Endothelial cell of umbilical vein (primary cell): ENCODE data around the gene RAN. TPM values are rescaled to one million over a fixed set of nuclear protein-coding genes. Genes with fewer than 3 reads are reported as not detected.

Experiments
- BruUV-seq: library from RNA; stranded (reverse); fragments of 400-500 nt; replicated peaks from 2 replicates; lab custom pipeline; 2021; lab: Mats Ljungman, UMichigan
- CTCF ChIA-PET: fragments of 300-600, 350-600 bp; sonication (Branson Sonifier 250); formaldehyde crosslinking; loops from one replicate; lab custom pipeline; 2021; ENCODE audit warnings: antibody characterized with exemption, inconsistent platforms; lab: Charles Lee
- POLR2A ChIA-PET: fragments of 300-600, 350-600 bp; sonication (Branson Sonifier 250); formaldehyde crosslinking; loops from one replicate; lab custom pipeline; 2021; ENCODE audit warnings: antibody characterized with exemption, inconsistent platforms; lab: Charles Lee
- DNase-seq: peaks from one replicate; pipeline ENCODE4 v3.0.0-alpha.2; 2011; ENCODE audit warnings: low read depth, low spot score
- FAIRE-seq: peaks from 2 replicates; lab custom pipeline; 2011; peaks lifted over from hg19 to GRCh38; lab: Jason Lieb, UNC
- H2AFZ ChIP-seq: 2 replicates; pipeline ENCODE4 v1.6.0; 2012; ENCODE audit warnings: low read depth, low read length, control low read depth, inconsistent platforms
- H3K27ac ChIP-seq: 2 replicates; pipeline ENCODE4 v1.5.1; 2011; ENCODE audit warnings: low read depth, mild to moderate bottlenecking, control low read depth, low read length, moderate library complexity; ENCODE audit not compliant: insufficient read depth
- H3K27me3 ChIP-seq, 2 experiments: 2 replicates each; pipeline versions ENCODE4 v1.6.0 to v1.6.1; 2011; ENCODE audit warnings: low read length in 2 of 2, mixed read lengths in 1 of 2; ENCODE audit not compliant: control insufficient read depth in 2 of 2, insufficient read depth in 2 of 2
- H3K36me3 ChIP-seq, 2 experiments: 2 replicates in 1 of 2; 3 replicates in 1 of 2; pipeline ENCODE4 v1.5.1; 2011; ENCODE audit warnings: low read length in 2 of 2, mild to moderate bottlenecking in 1 of 2, moderate library complexity in 1 of 2; ENCODE audit not compliant: control insufficient read depth in 2 of 2, insufficient read depth in 2 of 2; ENCODE audit errors: extremely low read depth in 1 of 2
- H3K4me1 ChIP-seq: 3 replicates; pipeline ENCODE4 v1.5.1; 2011; ENCODE audit warnings: mild to moderate bottlenecking, low read length; ENCODE audit not compliant: control insufficient read depth, insufficient read depth; ENCODE audit errors: extremely low read depth
- H3K4me2 ChIP-seq: 2 replicates; pipeline ENCODE4 v1.6.1; 2011; ENCODE audit warnings: low read length, control low read depth, mixed read lengths; ENCODE audit not compliant: insufficient read depth
- H3K4me3 ChIP-seq, 3 experiments: fragments of 200-600 bp in 1 of 3; sonication (generic), shearing (Covaris generic) in 1 of 3; replicated peaks in 1 of 3; 2 replicates each; pipeline ENCODE4 v1.5.1; 2011 to 2016; ENCODE audit warnings: control low read depth in 3 of 3, low read length in 3 of 3, mild to moderate bottlenecking in 2 of 3, inconsistent platforms in 1 of 3, low read depth in 1 of 3, moderate library complexity in 1 of 3; ENCODE audit not compliant: insufficient read depth in 1 of 3
- H3K79me2 ChIP-seq: 2 replicates; pipeline ENCODE4 v1.6.0; 2012; ENCODE audit warnings: low read length, inconsistent platforms; ENCODE audit not compliant: control insufficient read depth, insufficient read depth
- H3K9ac ChIP-seq: replicated peaks from 2 replicates; pipeline ENCODE3; 2011; ENCODE audit warnings: low read length, control low read depth; ENCODE audit not compliant: insufficient read depth; ENCODE audit errors: extremely low read depth
- H3K9me1 ChIP-seq: replicated peaks from 3 replicates; pipeline ENCODE4 v1.6.0; 2011; ENCODE audit warnings: mild to moderate bottlenecking, low read length; ENCODE audit not compliant: control insufficient read depth, insufficient read depth; ENCODE audit errors: extremely low read depth
- H3K9me3 ChIP-seq: replicated peaks from 2 replicates; pipeline ENCODE4 v1.5.1; 2012; ENCODE audit warnings: low read length, inconsistent platforms; ENCODE audit not compliant: control insufficient read depth, insufficient read depth
- H4K20me1 ChIP-seq: replicated peaks from 2 replicates; pipeline ENCODE3; 2011; ENCODE audit warnings: mild to moderate bottlenecking, low read length; ENCODE audit not compliant: control insufficient read depth, insufficient read depth; ENCODE audit errors: extremely low read depth
- CTCF ChIP-seq, 2 donors: IDR thresholded peaks; 1 replicate in 1 of 2; 2 replicates in 1 of 2; pipeline ENCODE4 v1.5.1; 2011; ENCODE audit warnings: low read length in 2 of 2, mild to moderate bottlenecking in 2 of 2, moderate library complexity in 2 of 2, control low read depth in 1 of 2, inconsistent platforms in 1 of 2, low read depth in 1 of 2; ENCODE audit not compliant: insufficient read depth in 1 of 2; ENCODE audit errors: extremely low read depth in 1 of 2
- EZH2 ChIP-seq: IDR thresholded peaks from 2 replicates; pipeline ENCODE4 v1.6.1; 2012; ENCODE audit warnings: borderline replicate concordance, low read depth, mild to moderate bottlenecking, moderate library complexity, low read length, inconsistent platforms; ENCODE audit not compliant: severe bottlenecking
- FOS ChIP-seq: IDR thresholded peaks from 2 replicates; pipeline ENCODE4 v1.6.1; 2011; ENCODE audit warnings: mild to moderate bottlenecking, low read length, moderate library complexity, borderline replicate concordance; ENCODE audit not compliant: insufficient read depth
- GATA2 ChIP-seq: IDR thresholded peaks from 2 replicates; pipeline ENCODE4 v1.7.0; 2011; ENCODE audit warnings: low read depth, mild to moderate bottlenecking, moderate library complexity, mixed read lengths, low read length; ENCODE audit not compliant: insufficient read length, insufficient read depth
- JUN ChIP-seq: IDR thresholded peaks from 2 replicates; pipeline ENCODE4 v1.6.1; 2011; ENCODE audit warnings: borderline replicate concordance, low read depth; ENCODE audit not compliant: insufficient read length, insufficient read depth
- MAX ChIP-seq: IDR thresholded peaks from 2 replicates; pipeline ENCODE4 v1.6.1; 2011; ENCODE audit not compliant: insufficient read depth, insufficient read length
- MYC ChIP-seq: IDR thresholded peaks from one replicate; pipeline ENCODE4 v1.6.1; 2011; ENCODE audit warnings: mild to moderate bottlenecking, low read depth, low read length
- POLR2A ChIP-seq: IDR thresholded peaks from 2 replicates; pipeline ENCODE4 v1.6.1; 2012; ENCODE audit warnings: low read depth, mild to moderate bottlenecking, control low read depth, low read length
- POLR2AphosphoS5 ChIP-seq: IDR thresholded peaks from 2 replicates; pipeline ENCODE4 v1.6.1; 2012; ENCODE audit warnings: low read depth, mild to moderate bottlenecking, control low read depth, low read length, moderate library complexity; ENCODE audit not compliant: insufficient read depth
- dilution Hi-C: fragments of 300-500 bp; cut with MboI; formaldehyde crosslinking; loops from one replicate; pipeline ENCODE4 v1.15.0; 2019; ENCODE audit warnings: low sequenced_read_pairs; ENCODE audit not compliant: extremely low pct_ligation_motif_present
- intact Hi-C: fragments of 100-400 bp; cut with micrococcal nuclease; formaldehyde crosslinking; loops from one replicate; pipeline ENCODE4 v1.10.0; 2022
- polyA plus RNA-seq, 4 experiments: library from polyadenylated mRNA; depleted of rRNA in 3 of 4; stranded (reverse) in 3 of 4; unstranded in 1 of 4; fragments of >200 nt; gene quantifications; 2 replicates each; pipeline versions ENCODE4 v1.2.1 to v1.2.3, GENCODE V29; 2011 to 2012; ENCODE audit warnings: missing spikeins in 1 of 4
- total RNA-seq: library from RNA; stranded (reverse); gene quantifications from 2 replicates; pipeline ENCODE4 v1.2.3, GENCODE V29; 2021

The RAN gene
- total and polyA plus RNA-seq, 2 donors (not counting 3 experiments of a cell fraction or from before 2014, with no cell fraction given) = 1,075 to 1,205 TPM

GRCh38 chr12:130832561-130833209 is 39.2 kb upstream of the RAN start:
- no peaks in the 10 kb centered on the region for H3K9me3 ChIP-seq
- no peaks in the 10 kb centered on the region for H3K4me1 ChIP-seq
- no peaks in the 10 kb centered on the region for H3K9me1 ChIP-seq
- DNase-seq (no peak), FAIRE-seq (no peak)
- no peak overlapping the region for H3K4me2 ChIP-seq
- H3K79me2 ChIP-seq = peaks cover 74% of the 10 kb centered on the region
- H3K27me3 ChIP-seq = no peaks in the 10 kb centered on the region
- ChIA-PET CTCF (no interaction called here), POLR2A (no interaction called here)
- intact Hi-C loops (no loop called here), dilution Hi-C loops (no loop called here)
- no peak overlapping the region for H3K9ac ChIP-seq
- H2AFZ ChIP-seq = no peak overlapping the region
- no peaks in the 10 kb centered on the region for H4K20me1 ChIP-seq
- BruUV-seq = no TSS peak
- no peak overlapping the region for H3K4me3 ChIP-seq
- H3K27ac ChIP-seq = no peak overlapping the region
- no peaks in the 10 kb centered on the region for H3K36me3 ChIP-seq
- no peak for TF ChIP-seq MAX
- TF ChIP-seq POLR2AphosphoS5 = no peak
- TF ChIP-seq FOS = no peak
- no peak for TF ChIP-seq CTCF (IDR thresholded peaks at IDR 0.05; ENCODE audit: extremely low read depth in 1 of 2, insufficient read depth in 1 of 2, low read depth in 1 of 2, low read length in 2 of 2)
- TF ChIP-seq POLR2A = no peak
- TF ChIP-seq EZH2 = no peak
- no peak for TF ChIP-seq JUN
- no peak for TF ChIP-seq MYC
- TF ChIP-seq GATA2 = no peak
